SK-N-MC (cell line): ENCODE results near the gene HASPIN.

Experiments
- EZH2 ChIP-seq: fragments of 200-600 bp; sonication (generic); IDR thresholded peaks from one replicate; pipeline ENCODE4 v1.6.1; 2017; ENCODE audit warnings: antibody characterized with exemption
- POLR2AphosphoS5 ChIP-seq: IDR thresholded peaks from 2 replicates; pipeline ENCODE4 v1.6.1; 2012; ENCODE audit warnings: mild to moderate bottlenecking, low read depth, low read length, borderline replicate concordance

- TF ChIP-seq EZH2, result no peak
- TF ChIP-seq POLR2AphosphoS5, result no peak
Observed at GRCh38 chr17:3692346-3692745, 31.4 kb upstream of the HASPIN start.
